ENCODE data around the gene DHRS7C.

The DHRS7C gene

DNA sequence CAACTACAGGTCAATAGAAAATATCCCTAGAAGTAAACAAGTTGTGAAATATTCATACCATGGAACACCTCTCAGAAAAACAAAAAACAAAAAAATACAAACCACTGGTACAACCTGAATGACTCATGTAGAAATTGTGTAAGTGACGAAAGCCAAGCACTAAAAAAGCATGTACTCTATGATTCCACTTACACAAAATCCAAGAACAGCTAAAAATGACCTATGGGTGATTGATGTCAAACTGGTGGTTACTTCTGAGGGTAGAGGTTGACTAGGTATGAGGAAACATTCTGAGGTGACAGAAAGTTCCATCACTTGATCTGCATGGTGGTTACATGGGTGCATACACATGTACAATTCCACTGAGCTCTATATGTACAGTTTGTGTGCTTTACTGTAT lies 31.1 kb downstream of the DHRS7C start:
- no peak for DNase-seq

DNA sequence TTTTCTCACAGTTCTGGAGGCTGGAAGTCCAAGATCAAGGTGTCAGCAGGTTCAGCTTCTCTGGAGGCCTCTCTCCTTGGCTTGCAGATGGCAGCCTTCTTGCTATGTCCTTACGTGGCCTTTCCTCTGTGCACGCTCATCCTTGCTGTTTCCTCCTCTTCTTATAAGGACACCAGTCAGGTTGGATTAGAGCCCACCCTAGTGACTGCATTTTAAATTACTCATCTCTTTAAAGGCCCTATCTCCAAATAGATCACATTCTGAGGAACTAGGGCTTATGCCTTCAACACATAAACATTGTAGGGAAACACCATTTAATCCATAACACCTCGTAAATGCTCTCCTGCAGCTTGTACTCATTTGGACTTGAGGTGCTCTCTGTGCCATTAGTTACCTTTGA lies 36.3 kb downstream of the DHRS7C start:
- DNase-seq = peak; percentile 49

DNA sequence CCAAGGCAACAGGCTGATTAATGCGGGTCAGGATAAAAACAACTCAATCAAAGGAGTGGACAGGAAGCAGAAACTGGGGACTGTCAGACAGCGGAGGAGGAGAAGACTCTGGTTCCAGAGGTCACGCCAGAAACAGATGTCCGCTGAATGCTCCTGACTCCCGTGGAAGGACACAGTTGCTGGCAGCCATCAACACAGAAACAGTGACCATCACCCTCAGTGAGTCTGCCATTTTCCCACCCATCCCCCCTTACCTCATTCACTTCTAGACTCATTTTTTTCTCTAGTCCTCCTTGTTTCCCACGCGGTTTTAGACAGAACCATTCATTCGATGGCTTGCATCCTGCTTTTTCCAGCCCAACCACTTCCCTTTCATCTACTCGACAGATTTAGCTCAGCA lies 40.9 kb downstream of the DHRS7C start:
- no peak for DNase-seq

DNA sequence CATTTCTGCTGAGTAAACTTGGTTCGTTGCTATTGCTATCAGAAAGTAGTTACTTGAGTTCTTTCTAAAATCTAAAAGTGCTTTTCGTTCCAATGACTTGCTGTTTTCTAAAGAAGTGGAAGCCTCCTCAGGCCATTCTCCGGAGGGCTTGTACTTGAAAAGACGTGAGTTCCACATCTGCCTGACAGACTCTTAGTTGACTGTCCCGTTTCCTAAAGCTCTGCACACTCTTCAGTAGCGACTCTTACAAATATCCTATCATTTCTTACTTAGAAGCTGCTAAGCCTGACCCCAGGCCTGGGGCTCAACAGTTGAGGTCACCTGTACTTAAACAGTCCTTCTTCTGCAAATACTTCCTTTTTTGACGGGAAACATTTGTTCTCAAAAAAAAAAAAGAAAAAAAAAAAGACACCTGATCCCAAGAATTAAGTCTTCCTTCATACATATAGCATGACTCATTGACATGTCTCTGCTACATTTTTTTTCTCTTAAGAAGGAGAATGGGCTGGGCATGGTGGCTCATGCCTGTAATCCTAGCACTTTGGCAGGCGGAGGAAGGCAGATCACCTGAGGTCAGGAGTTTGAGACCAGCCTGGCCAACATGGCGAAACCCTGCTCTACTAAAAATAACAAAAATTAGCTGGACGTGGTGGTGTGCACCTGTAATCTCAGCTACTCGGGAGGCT lies 61.5 kb downstream of the DHRS7C start:
- DNase-seq = peak; percentile 28

DNA sequence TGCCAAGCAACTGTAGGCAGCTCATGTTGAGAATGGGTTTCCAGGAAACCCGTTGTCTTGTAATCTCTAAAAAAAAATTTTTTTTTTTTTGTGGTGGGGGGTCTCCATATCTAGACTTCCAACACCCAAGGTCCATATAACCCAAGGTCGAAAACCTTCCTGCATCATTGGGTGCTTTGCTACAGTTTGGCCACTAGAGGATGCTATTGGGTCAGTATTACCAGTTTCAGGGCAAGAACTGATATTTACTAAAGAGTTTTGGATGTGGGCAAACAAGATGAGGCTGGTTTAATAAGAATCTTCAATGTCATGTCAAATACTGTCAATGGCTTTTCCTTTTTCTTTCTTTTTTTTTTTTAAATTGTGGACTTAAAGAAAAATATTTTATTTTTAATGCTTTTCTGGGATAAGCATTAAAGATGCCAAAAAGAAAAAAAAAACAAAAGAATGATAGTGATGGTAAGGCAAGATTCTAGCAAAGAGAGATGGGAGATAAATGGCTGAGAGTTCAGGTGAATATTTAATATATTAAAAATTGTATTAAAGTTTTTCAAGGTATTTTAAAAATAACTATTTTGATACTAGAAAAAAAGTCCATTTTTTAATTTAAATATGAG lies 62.2 kb downstream of the DHRS7C start:
- peak; percentile 54 for DNase-seq

DNA sequence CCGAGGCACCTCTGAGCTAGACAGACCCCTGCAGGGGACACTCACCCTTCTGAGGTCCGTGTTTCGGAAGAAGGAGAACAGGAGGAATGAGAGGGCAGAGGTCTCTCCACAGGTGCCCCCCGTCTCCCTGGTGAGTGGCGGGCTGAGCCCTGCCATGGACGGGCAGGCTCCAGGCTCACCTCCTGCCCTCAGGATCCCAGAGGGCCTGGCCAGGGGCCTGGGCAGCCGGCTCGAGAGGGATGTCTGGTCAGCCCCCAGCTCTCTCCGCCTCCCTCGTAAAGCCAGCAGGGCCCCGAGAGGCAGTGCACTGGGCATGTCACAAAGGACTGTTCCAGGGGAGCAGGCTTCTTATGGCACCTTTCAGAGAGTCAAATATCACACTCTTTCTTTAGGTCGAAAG lies 62.8 kb downstream of the DHRS7C start:
- no peak for DNase-seq

DNA sequence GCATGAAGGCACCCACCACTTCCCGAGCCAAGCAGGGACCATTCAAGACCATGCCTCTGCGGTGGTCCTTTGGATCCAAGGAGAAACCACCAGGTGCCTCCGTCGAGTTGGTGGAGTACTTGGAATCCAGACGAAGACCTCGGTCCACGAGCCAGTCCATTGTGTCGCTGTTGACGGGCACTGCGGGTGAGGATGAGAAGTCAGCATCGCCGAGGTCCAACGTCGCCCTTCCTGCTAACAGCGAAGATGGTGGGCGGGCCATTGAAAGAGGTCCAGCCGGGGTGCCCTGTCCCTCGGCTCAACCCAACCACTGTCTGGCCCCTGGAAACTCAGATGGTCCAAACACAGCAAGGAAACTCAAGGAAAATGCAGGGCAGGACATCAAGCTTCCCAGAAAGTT lies 63.4 kb downstream of the DHRS7C start:
- DNase-seq = no peak

DNA sequence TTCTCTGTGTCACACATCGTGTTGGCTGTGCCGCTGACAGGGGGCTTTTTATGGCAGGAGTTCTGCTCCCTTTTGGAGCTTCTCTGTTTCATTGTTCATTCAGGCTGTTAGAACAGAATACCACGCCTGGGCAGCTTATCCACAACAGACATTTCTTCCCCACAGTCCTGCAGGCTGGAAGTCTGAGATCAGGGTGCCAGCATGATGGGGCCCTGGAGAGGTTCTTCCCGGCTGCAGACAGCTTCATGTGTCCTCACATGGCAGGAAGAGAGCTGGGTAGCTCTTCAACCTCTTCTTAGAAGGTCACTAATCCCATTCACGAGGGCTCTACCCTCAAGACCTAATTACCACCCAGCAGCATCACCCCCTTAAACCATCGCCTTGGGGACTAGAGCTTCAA lies 65.1 kb downstream of the DHRS7C start:
- DNase-seq = no peak

DNA sequence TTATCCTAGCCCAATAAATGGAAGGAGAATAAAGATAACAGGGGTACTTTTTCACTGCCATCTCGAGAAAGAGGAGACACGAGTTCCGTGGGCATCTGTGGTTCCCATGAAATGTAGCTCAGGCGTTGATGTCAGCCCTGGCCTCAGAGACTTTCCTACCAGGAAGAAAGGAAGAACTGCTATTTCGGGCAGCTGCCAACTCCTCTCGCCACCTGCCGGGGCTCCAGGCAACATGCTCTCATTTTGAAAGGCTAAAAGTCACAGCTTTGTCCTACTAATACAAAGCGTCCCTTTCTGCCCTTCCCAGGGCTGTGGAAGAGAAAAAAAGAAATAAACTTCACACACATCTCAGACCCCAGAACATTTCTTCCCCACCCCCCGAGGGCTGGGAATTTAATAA lies 65.8 kb downstream of the DHRS7C start:
- DNase-seq = no peak
